ENCODE measurements around the gene EEF1AKMT3. TPM values are rescaled to one million over a fixed set of nuclear protein-coding genes. Genes with fewer than 3 reads are reported as not detected.
"Not testable (repeated sequence)": the region's sequence is repeated elsewhere in the genome, so short reads cannot be mapped to it uniquely, and the experiment has no call there.

EEF1AKMT3 gene
- total and polyA plus RNA-seq, 4 donors = 1.5 to 6.4 (median 2.1) TPM

GRCh38 chr12:57817261-57817989, 45.0 kb downstream of the EEF1AKMT3 start:
- WGBS = 74% methylated on average over 8 of the region's 8 CpGs
- Histone ChIP-seq H3K4me3 (ENCODE audit: low read depth in 1 of 3, low read length in 3 of 3) (no peak overlapping the region), H3K27me3 (ENCODE audit: control insufficient read depth in 4 of 4, insufficient read depth in 4 of 4, low read length in 3 of 4) (no peaks in the 10 kb centered on the region), H3K9ac (ENCODE audit: low read depth in 1 of 2, low read length in 2 of 2) (no peak overlapping the region), H3K9me3 (ENCODE audit: control insufficient read depth in 4 of 4, low read length in 3 of 4) (no peaks in the 10 kb centered on the region), H3K36me3 (ENCODE audit: control insufficient read depth in 4 of 4, insufficient read depth in 3 of 4, low read depth in 1 of 4, low read length in 3 of 4) (peaks cover 0 to 12% (median 6%) of the 10 kb centered on the region in 4 donors), H3K27ac (ENCODE audit: low read depth in 1 of 2, low read length in 2 of 2) (no peak overlapping the region), H3K4me1 (ENCODE audit: control insufficient read depth in 4 of 4, insufficient read depth in 4 of 4, low read length in 3 of 4) (peaks cover 6 to 30% (median 14%) of the 10 kb centered on the region in 4 donors)
- DNase-seq (ENCODE audit: low spot score) = no peak
- TF ChIP-seq YY1 (IDR thresholded peaks at IDR 0.05) (no peak), FOXA1 (IDR thresholded peaks at IDR 0.05) (no peak), NR2F2 (IDR thresholded peaks at IDR 0.05) (no peak), ZBTB33 (IDR thresholded peaks at IDR 0.05) (no peak), CTCF (IDR thresholded peaks at IDR 0.05; ENCODE audit: low read depth, low read length, missing input control) (no peak), TAF1 (conservative IDR thresholded peaks at IDR 0.05) (no peak), ATF3 (IDR thresholded peaks at IDR 0.05) (no peak), HNF4G (IDR thresholded peaks at IDR 0.05) (no peak)

GRCh38 chr12:57817990-57818331, 45.5 kb downstream of the EEF1AKMT3 start:
- not testable (repeated sequence) for H3K27ac ChIP-seq (ENCODE audit: low read depth in 1 of 2, low read length in 2 of 2)

GRCh38 chr12:57820119-57820518, 47.7 kb downstream of the EEF1AKMT3 start:
- not testable (repeated sequence) for H3K27ac ChIP-seq (ENCODE audit: low read depth in 1 of 2, low read length in 2 of 2); DNase-seq (ENCODE audit: low spot score)

More at GRCh38 chr12:57817990-57818331, 45.5 kb downstream of the EEF1AKMT3 start:
- WGBS = 83% methylated on average over 3 of the region's 3 CpGs
- not testable (repeated sequence) for DNase-seq (ENCODE audit: low spot score); H3K4me3 ChIP-seq (ENCODE audit: low read depth in 1 of 3, low read length in 3 of 3); H3K9ac ChIP-seq (ENCODE audit: low read depth in 1 of 2, low read length in 2 of 2); H3K9me3 ChIP-seq (ENCODE audit: control insufficient read depth in 4 of 4, low read length in 3 of 4); H3K27me3 ChIP-seq (ENCODE audit: control insufficient read depth in 4 of 4, insufficient read depth in 4 of 4, low read length in 3 of 4)
- peaks cover 6 to 35% (median 14%) of the 10 kb centered on the region in 4 donors for H3K4me1 ChIP-seq (ENCODE audit: control insufficient read depth in 4 of 4, insufficient read depth in 4 of 4, low read length in 3 of 4)
- H3K36me3 ChIP-seq (ENCODE audit: control insufficient read depth in 4 of 4, insufficient read depth in 3 of 4, low read depth in 1 of 4, low read length in 3 of 4) = peaks cover 4 to 12% (median 7%) of the 10 kb centered on the region in 4 donors

GRCh38 chr12:57821015-57821414, 48.6 kb downstream of the EEF1AKMT3 start:
- peaks cover 15 to 41% (median 36%) of the 10 kb centered on the region in 4 donors for H3K36me3 ChIP-seq (ENCODE audit: control insufficient read depth in 4 of 4, insufficient read depth in 3 of 4, low read depth in 1 of 4, low read length in 3 of 4)
- WGBS = 69% methylated on average over 5 of the region's 5 CpGs
- not testable (repeated sequence) for H3K27me3 ChIP-seq (ENCODE audit: control insufficient read depth in 4 of 4, insufficient read depth in 4 of 4, low read length in 3 of 4); H3K9me3 ChIP-seq (ENCODE audit: control insufficient read depth in 4 of 4, low read length in 3 of 4); DNase-seq (ENCODE audit: low spot score); H3K9ac ChIP-seq (ENCODE audit: low read depth in 1 of 2, low read length in 2 of 2); H3K27ac ChIP-seq (ENCODE audit: low read depth in 1 of 2, low read length in 2 of 2); H3K4me3 ChIP-seq (ENCODE audit: low read depth in 1 of 3, low read length in 3 of 3)
- peaks cover 3 to 37% (median 11%) of the 10 kb centered on the region in 4 donors for H3K4me1 ChIP-seq (ENCODE audit: control insufficient read depth in 4 of 4, insufficient read depth in 4 of 4, low read length in 3 of 4)

More at GRCh38 chr12:57820119-57820518, 47.7 kb downstream of the EEF1AKMT3 start:
- H3K4me3 ChIP-seq (ENCODE audit: low read depth in 1 of 3, low read length in 3 of 3); H3K9me3 ChIP-seq (ENCODE audit: control insufficient read depth in 4 of 4, low read length in 3 of 4); H3K9ac ChIP-seq (ENCODE audit: low read depth in 1 of 2, low read length in 2 of 2); H3K27me3 ChIP-seq (ENCODE audit: control insufficient read depth in 4 of 4, insufficient read depth in 4 of 4, low read length in 3 of 4): not testable (repeated sequence)
- WGBS = 50% methylated on average over 8 of the region's 8 CpGs
- H3K4me1 ChIP-seq (ENCODE audit: control insufficient read depth in 4 of 4, insufficient read depth in 4 of 4, low read length in 3 of 4) = peaks cover 3 to 37% (median 13%) of the 10 kb centered on the region in 4 donors
- H3K36me3 ChIP-seq (ENCODE audit: control insufficient read depth in 4 of 4, insufficient read depth in 3 of 4, low read depth in 1 of 4, low read length in 3 of 4) = peaks cover 14 to 32% (median 27%) of the 10 kb centered on the region in 4 donors

Measured in liver (tissue), 9 donors.